ENCODE results near the gene GAL3ST2.

GRCh38 chr2:241753493-241753892 is 23.1 kb upstream of the GAL3ST2 start:
- TF ChIP-seq, protein P1, sequence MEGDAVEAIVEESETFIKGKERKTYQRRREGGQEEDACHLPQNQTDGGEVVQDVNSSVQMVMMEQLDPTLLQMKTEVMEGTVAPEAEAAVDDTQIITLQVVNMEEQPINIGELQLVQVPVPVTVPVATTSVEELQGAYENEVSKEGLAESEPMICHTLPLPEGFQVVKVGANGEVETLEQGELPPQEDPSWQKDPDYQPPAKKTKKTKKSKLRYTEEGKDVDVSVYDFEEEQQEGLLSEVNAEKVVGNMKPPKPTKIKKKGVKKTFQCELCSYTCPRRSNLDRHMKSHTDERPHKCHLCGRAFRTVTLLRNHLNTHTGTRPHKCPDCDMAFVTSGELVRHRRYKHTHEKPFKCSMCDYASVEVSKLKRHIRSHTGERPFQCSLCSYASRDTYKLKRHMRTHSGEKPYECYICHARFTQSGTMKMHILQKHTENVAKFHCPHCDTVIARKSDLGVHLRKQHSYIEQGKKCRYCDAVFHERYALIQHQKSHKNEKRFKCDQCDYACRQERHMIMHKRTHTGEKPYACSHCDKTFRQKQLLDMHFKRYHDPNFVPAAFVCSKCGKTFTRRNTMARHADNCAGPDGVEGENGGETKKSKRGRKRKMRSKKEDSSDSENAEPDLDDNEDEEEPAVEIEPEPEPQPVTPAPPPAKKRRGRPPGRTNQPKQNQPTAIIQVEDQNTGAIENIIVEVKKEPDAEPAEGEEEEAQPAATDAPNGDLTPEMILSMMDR (IDR thresholded peaks at IDR 0.05): no peak
- no peak for TF ChIP-seq POLR2A (IDR thresholded peaks at IDR 0.05)

Measured in adrenal gland (tissue), 5 donors.